Suprapubic skin (tissue), 4 donors: Measurements from ENCODE around the gene TCERG1L. TPM values are rescaled to one million over a fixed set of nuclear protein-coding genes. Genes with fewer than 3 reads are reported as not detected.

ENCODE experiments used
- DNase-seq, 2 donors: peaks; one replicate each; pipeline ENCODE4 v3.0.0-alpha.2; 2019; ENCODE audit warnings: low spot score in 2 of 2
- H3K27ac ChIP-seq: fragments of 200-600 bp; sonication (generic); one replicate; pipeline ENCODE4 v1.5.1; 2019
- H3K27me3 ChIP-seq: fragments of 200-600 bp; sonication (generic); one replicate; pipeline ENCODE4 v1.5.1; 2019
- H3K36me3 ChIP-seq: fragments of 200-600 bp; sonication (generic); one replicate; pipeline ENCODE4 v1.5.1; 2019
- H3K4me1 ChIP-seq: fragments of 200-600 bp; sonication (generic); one replicate; pipeline ENCODE4 v1.5.1; 2019
- H3K4me3 ChIP-seq: fragments of 200-600 bp; sonication (generic); one replicate; pipeline ENCODE4 v1.5.1; 2019; ENCODE audit warnings: mild to moderate bottlenecking
- H3K9me3 ChIP-seq: fragments of 200-600 bp; sonication (generic); one replicate; pipeline ENCODE4 v1.5.1; 2019
- CTCF ChIP-seq, 2 donors: fragments of 200-600 bp in 1 of 2; fragments of 450-650 bp in 1 of 2; sonication (generic) in 1 of 2; IDR thresholded peaks; one replicate each; pipeline ENCODE4 v1.5.1; 2016 to 2019; ENCODE audit warnings: antibody characterized with exemption in 2 of 2, mild to moderate bottlenecking in 1 of 2, moderate library complexity in 1 of 2
- EP300 ChIP-seq: sonication (generic); formaldehyde crosslinking; IDR thresholded peaks from one replicate; pipeline ENCODE4 v1.6.1; 2017; ENCODE audit warnings: antibody characterized with exemption
- POLR2A ChIP-seq, 2 donors: fragments of 450-650 bp; IDR thresholded peaks; one replicate each; pipeline ENCODE4 v1.6.1; 2017; ENCODE audit warnings: antibody characterized with exemption in 2 of 2, mild to moderate bottlenecking in 2 of 2, moderate library complexity in 2 of 2
- POLR2AphosphoS5 ChIP-seq, 3 donors: sonication (generic); formaldehyde crosslinking; IDR thresholded peaks; one replicate each; pipeline ENCODE4 v1.6.1; 2017; ENCODE audit warnings: antibody characterized with exemption in 3 of 3
- WGBS: methylation state at CpG from one replicate; pipeline ENCODE4 v1.1.5; 2018; 5-methylcytosine and 5-hydroxymethylcytosine counted together
- total RNA-seq, 4 donors: library from RNA; depleted of rRNA; stranded (reverse); fragments of >200 nt; gene quantifications; one replicate each; pipeline ENCODE4 v1.1.0, GENCODE V29; 2016

TCERG1L gene
- total RNA-seq, 4 donors from 2014 or later, result 0.32 to 1.0 (median 0.51) TPM

GRCh38 chr10:131355056-131355455, 43.5 kb upstream of the TCERG1L start:
- WGBS, result 84% methylated on average over 8 of the region's 8 CpGs
- DNase-seq, result no peak
- H3K9me3 ChIP-seq, result no peaks in the 10 kb centered on the region
- no peak overlapping the region for H3K27ac ChIP-seq
- H3K27me3 ChIP-seq, result peaks cover 9% of the 10 kb centered on the region
- no peaks in the 10 kb centered on the region for H3K36me3 ChIP-seq
- H3K4me3 ChIP-seq, result no peak overlapping the region
- TF ChIP-seq EP300 (no peak), POLR2AphosphoS5 (IDR thresholded peaks at IDR 0.05) (no peak), POLR2A (IDR thresholded peaks at IDR 0.05) (no peak), CTCF (IDR thresholded peaks at IDR 0.05) (no peak)
- H3K4me1 ChIP-seq, result no peaks in the 10 kb centered on the region

DNA sequence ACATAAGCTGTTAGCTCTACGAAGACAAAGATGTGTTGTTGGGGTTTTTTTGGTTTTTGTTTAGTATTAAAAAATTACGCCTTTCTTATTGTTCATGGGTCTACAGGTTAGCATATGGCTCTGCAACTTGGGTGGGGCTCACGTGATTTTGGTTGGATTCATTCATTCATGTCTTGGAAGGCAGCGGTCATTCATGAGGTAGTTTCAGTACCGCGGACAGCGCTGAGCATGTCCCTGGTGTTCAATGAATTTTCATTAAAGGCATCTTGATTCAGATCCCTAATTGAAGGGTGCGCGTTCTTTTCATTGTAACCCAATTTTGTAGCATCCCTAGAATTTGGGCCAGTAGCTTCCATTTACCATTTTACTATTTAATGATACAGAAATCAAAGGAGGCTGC, 42.9 kb upstream of the TCERG1L start:
- no peaks in the 10 kb centered on the region for H3K36me3 ChIP-seq
- H3K27ac ChIP-seq, result no peak overlapping the region
- peaks cover 13% of the 10 kb centered on the region for H3K27me3 ChIP-seq
- no peaks in the 10 kb centered on the region for H3K9me3 ChIP-seq
- no peaks in the 10 kb centered on the region for H3K4me1 ChIP-seq
- TF ChIP-seq POLR2A (IDR thresholded peaks at IDR 0.05) (no peak), EP300 (no peak)
- WGBS, result 53% methylated on average over 9 of the region's 9 CpGs
- no peak overlapping the region for H3K4me3 ChIP-seq
- no peak for DNase-seq

GRCh38 chr10:131352765-131353290, 41.3 kb upstream of the TCERG1L start:
- Histone ChIP-seq H3K9me3 (no peaks in the 10 kb centered on the region), H3K27me3 (peaks cover 13% of the 10 kb centered on the region), H3K36me3 (no peaks in the 10 kb centered on the region), H3K4me1 (no peaks in the 10 kb centered on the region), H3K4me3 (no peak overlapping the region), H3K27ac (no peak overlapping the region)
- WGBS, result 89% methylated on average over 7 of the region's 7 CpGs
- TF ChIP-seq POLR2A (IDR thresholded peaks at IDR 0.05) (no peak), POLR2AphosphoS5 (IDR thresholded peaks at IDR 0.05) (no peak), EP300 (no peak), CTCF (IDR thresholded peaks at IDR 0.05) (no peak)
- DNase-seq, result no peak

DNA sequence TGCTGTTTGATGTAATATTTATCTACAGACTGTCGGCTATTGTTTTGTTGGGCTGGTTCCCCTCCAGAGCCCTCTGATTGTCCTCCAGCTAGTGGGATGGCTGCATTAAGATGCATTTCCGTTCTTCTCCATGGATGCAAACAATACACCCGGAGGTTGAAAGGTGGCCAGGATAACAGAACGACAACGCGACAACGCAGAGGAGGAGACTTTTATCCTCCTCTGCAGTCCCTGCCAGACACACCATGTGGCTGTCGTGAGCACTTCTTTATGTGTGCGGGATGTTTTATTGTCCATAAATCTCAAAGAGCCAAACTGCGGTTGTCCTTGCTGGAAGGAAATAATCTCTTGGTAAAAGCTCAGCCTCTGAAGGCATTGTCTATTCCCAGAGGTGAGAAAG, 39.1 kb upstream of the TCERG1L start:
- H3K9me3 ChIP-seq, result no peaks in the 10 kb centered on the region
- no peak for DNase-seq
- TF ChIP-seq POLR2AphosphoS5 (IDR thresholded peaks at IDR 0.05), result no peak
- TF ChIP-seq EP300, result no peak
- no peak for TF ChIP-seq POLR2A (IDR thresholded peaks at IDR 0.05)
- no peak for TF ChIP-seq CTCF (IDR thresholded peaks at IDR 0.05)
- no peak overlapping the region for H3K27ac ChIP-seq
- peaks cover 15% of the 10 kb centered on the region for H3K27me3 ChIP-seq
- no peaks in the 10 kb centered on the region for H3K36me3 ChIP-seq
- no peak overlapping the region for H3K4me3 ChIP-seq
- 53% methylated on average over 10 of the region's 10 CpGs for WGBS
- H3K4me1 ChIP-seq, result no peaks in the 10 kb centered on the region

GRCh38 chr10:131350245-131350644, 38.7 kb upstream of the TCERG1L start:
- Histone ChIP-seq H3K27me3 (peaks cover 15% of the 10 kb centered on the region), H3K27ac (no peak overlapping the region), H3K4me1 (no peaks in the 10 kb centered on the region), H3K36me3 (no peaks in the 10 kb centered on the region), H3K4me3 (no peak overlapping the region), H3K9me3 (no peaks in the 10 kb centered on the region)
- TF ChIP-seq CTCF (IDR thresholded peaks at IDR 0.05), result no peak
- no peak for TF ChIP-seq EP300
- TF ChIP-seq POLR2AphosphoS5 (IDR thresholded peaks at IDR 0.05), result no peak
- TF ChIP-seq POLR2A (IDR thresholded peaks at IDR 0.05), result no peak
- DNase-seq, result no peak
- 47% methylated on average over 5 of the region's 5 CpGs for WGBS

DNA sequence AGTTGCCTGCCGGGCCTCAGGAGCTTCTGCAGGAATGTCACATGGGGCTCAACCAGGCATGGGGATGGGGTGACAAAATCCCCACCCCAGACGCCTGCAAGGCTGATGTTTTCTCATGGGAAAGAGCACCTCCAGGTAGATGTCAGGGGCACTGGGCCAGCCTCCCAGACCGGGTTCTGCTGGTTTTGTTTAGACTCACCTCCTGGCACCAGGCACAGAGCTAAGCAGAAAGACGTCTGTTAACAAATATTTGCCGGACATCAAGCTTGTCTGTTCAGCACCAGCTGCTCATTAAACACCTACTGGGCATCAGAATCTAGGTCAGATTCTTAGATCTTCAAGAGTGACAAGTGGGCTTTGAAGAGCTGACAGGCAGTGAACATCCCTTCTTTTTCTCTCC, 34.9 kb upstream of the TCERG1L start:
- Histone ChIP-seq H3K27me3 (peaks cover 11% of the 10 kb centered on the region), H3K9me3 (no peaks in the 10 kb centered on the region), H3K4me3 (no peak overlapping the region), H3K36me3 (no peaks in the 10 kb centered on the region), H3K27ac (no peak overlapping the region), H3K4me1 (no peaks in the 10 kb centered on the region)
- no peak for DNase-seq
- TF ChIP-seq POLR2A (IDR thresholded peaks at IDR 0.05) (no peak), EP300 (no peak), POLR2AphosphoS5 (IDR thresholded peaks at IDR 0.05) (no peak), CTCF (IDR thresholded peaks at IDR 0.05) (no peak)
- 46% methylated on average over 5 of the region's 5 CpGs for WGBS
